H1 (cell line): Measurements from ENCODE around the gene MIA2. TPM values are rescaled to one million over a fixed set of nuclear protein-coding genes. Genes with fewer than 3 reads are reported as not detected.

Experiments
- CTCF ChIA-PET: fragments of 300-600 bp; sonication (Branson Sonifier 250); formaldehyde crosslinking; loops from one replicate; lab custom pipeline; 2021; ENCODE audit not compliant: partially characterized antibody; lab: Charles Lee
- POLR2A ChIA-PET: fragments of 300-600 bp; sonication (Branson Sonifier 250); formaldehyde crosslinking; loops from one replicate; lab custom pipeline; 2021; ENCODE audit warnings: inconsistent platforms; ENCODE audit not compliant: partially characterized antibody; lab: Charles Lee
- DNase-seq, 2 experiments: peaks; one replicate each; pipeline versions ENCODE4 v3.0.0 to v3.0.0-alpha.2; 2010 to 2022; ENCODE audit warnings: low spot score in 2 of 2, low read depth in 1 of 2, mixed read lengths in 1 of 2
- FAIRE-seq: peaks from 2 replicates; lab custom pipeline; 2011; peaks lifted over from hg19 to GRCh38; lab: Jason Lieb, UNC
- H2AFZ ChIP-seq: 2 replicates; pipeline ENCODE4 v1.8.1; 2012; ENCODE audit warnings: low read length, inconsistent platforms
- H2AK5ac ChIP-seq: 2 replicates; pipeline ENCODE4 v1.6.1; 2013; ENCODE audit warnings: low read depth, low read length
- H2BK120ac ChIP-seq: replicated peaks from 2 replicates; pipeline ENCODE3; 2013; ENCODE audit warnings: low read depth, low read length, inconsistent platforms
- H2BK12ac ChIP-seq: 2 replicates; pipeline ENCODE4 v1.6.1; 2013; ENCODE audit warnings: low read depth, low read length
- H2BK15ac ChIP-seq: 2 replicates; pipeline ENCODE4 v1.6.1; 2013; ENCODE audit warnings: low read length
- H2BK20ac ChIP-seq: 2 replicates; pipeline ENCODE4 v1.6.1; 2013; ENCODE audit warnings: low read length
- H2BK5ac ChIP-seq: 2 replicates; pipeline ENCODE4 v1.6.1; 2013; ENCODE audit warnings: low read depth, low read length
- H3K14ac ChIP-seq: 2 replicates; pipeline ENCODE4 v1.6.1; 2013; ENCODE audit warnings: inconsistent platforms; ENCODE audit not compliant: insufficient read length
- H3K18ac ChIP-seq: 2 replicates; pipeline ENCODE4 v1.6.1; 2013; ENCODE audit warnings: low read length; ENCODE audit errors: extremely low read depth
- H3K23ac ChIP-seq: 2 replicates; pipeline ENCODE4 v1.6.1; 2013; ENCODE audit warnings: inconsistent platforms; ENCODE audit not compliant: insufficient read length
- H3K23me2 ChIP-seq: 2 replicates; pipeline ENCODE4 v1.6.1; 2013; ENCODE audit warnings: low read depth, low read length
- H3K27ac ChIP-seq: 2 replicates; pipeline ENCODE4 v1.6.1; 2011; ENCODE audit warnings: low read depth, low read length, inconsistent platforms
- H3K27me3 ChIP-seq, 4 experiments: replicated peaks in 1 of 4; 1 replicate in 1 of 4; 2 replicates in 3 of 4; pipeline versions ENCODE4 v1.6.1 to v1.8.1; 2011 to 2013; ENCODE audit warnings: low read length in 3 of 4, mild to moderate bottlenecking in 3 of 4, inconsistent platforms in 2 of 4, mixed read lengths in 2 of 4, moderate library complexity in 1 of 4; ENCODE audit not compliant: control insufficient read depth in 3 of 4, insufficient read depth in 3 of 4; ENCODE audit errors: extremely low read depth in 1 of 4
- H3K36me3 ChIP-seq, 4 experiments: 2 replicates each; pipeline versions ENCODE4 v1.6.1 to v1.8.1; 2011 to 2013; ENCODE audit warnings: mild to moderate bottlenecking in 4 of 4, low read length in 3 of 4, moderate library complexity in 2 of 4, control low read depth in 1 of 4, inconsistent platforms in 1 of 4; ENCODE audit not compliant: insufficient read depth in 4 of 4, control insufficient read depth in 2 of 4
- H3K4ac ChIP-seq: replicated peaks from 2 replicates; pipeline ENCODE3; 2013; ENCODE audit warnings: low read length, low read depth, mixed read lengths, inconsistent platforms; ENCODE audit not compliant: insufficient read length
- H3K4me1 ChIP-seq, 4 experiments: replicated peaks in 1 of 4; 1 replicate in 1 of 4; 2 replicates in 3 of 4; pipeline versions ENCODE4 v1.6.1 to v1.8.1; 2011 to 2013; ENCODE audit warnings: low read length in 3 of 4, inconsistent platforms in 2 of 4, mixed read lengths in 1 of 4; ENCODE audit not compliant: insufficient read depth in 4 of 4, control insufficient read depth in 3 of 4
- H3K4me2 ChIP-seq, 2 experiments: 2 replicates each; pipeline versions ENCODE4 v1.6.1 to v1.8.1; 2011 to 2013; ENCODE audit warnings: low read depth in 2 of 2, low read length in 2 of 2, control low read depth in 1 of 2, inconsistent platforms in 1 of 2, mild to moderate bottlenecking in 1 of 2; ENCODE audit not compliant: insufficient read depth in 1 of 2
- H3K4me3 ChIP-seq, 4 experiments: fragments of 200-600, 300-600 bp in 1 of 4; sonication (generic), shearing (Covaris generic), sonication (Bioruptor Twin) in 1 of 4; 2 replicates each; pipeline versions ENCODE4 v1.5.1 to v1.8.1; 2011 to 2016; ENCODE audit warnings: low read length in 4 of 4, low read depth in 3 of 4, control low read depth in 2 of 4, inconsistent platforms in 2 of 4, mild to moderate bottlenecking in 2 of 4, mixed read lengths in 1 of 4, moderate library complexity in 1 of 4; ENCODE audit not compliant: insufficient read depth in 2 of 4; ENCODE audit errors: extremely low read depth in 1 of 4
- H3K56ac ChIP-seq: replicated peaks from 2 replicates; pipeline ENCODE3; 2013; ENCODE audit warnings: low read depth, mild to moderate bottlenecking, mixed read lengths, low read length, inconsistent platforms; ENCODE audit not compliant: insufficient read length
- H3K79me1 ChIP-seq: 2 replicates; pipeline ENCODE4 v1.6.1; 2013; ENCODE audit warnings: low read depth, low read length, control low read depth
- H3K79me2 ChIP-seq, 2 experiments: 2 replicates each; pipeline versions ENCODE4 v1.6.1 to v1.8.1; 2012 to 2013; ENCODE audit warnings: low read length in 2 of 2, mild to moderate bottlenecking in 2 of 2, inconsistent platforms in 1 of 2; ENCODE audit not compliant: insufficient read depth in 2 of 2, control insufficient read depth in 1 of 2
- H3K9ac ChIP-seq, 4 experiments: replicated peaks in 1 of 4; 1 replicate in 1 of 4; 2 replicates in 3 of 4; pipeline versions ENCODE4 v1.6.1 to v1.8.1; 2011 to 2013; ENCODE audit warnings: low read depth in 3 of 4, low read length in 3 of 4, control low read depth in 2 of 4, mild to moderate bottlenecking in 2 of 4, moderate library complexity in 2 of 4, inconsistent platforms in 1 of 4; ENCODE audit errors: extremely low read depth in 1 of 4
- H3K9me3 ChIP-seq, 2 experiments: 2 replicates each; pipeline versions ENCODE4 v1.6.1 to v1.8.1; 2012 to 2013; ENCODE audit warnings: mild to moderate bottlenecking in 2 of 2, moderate library complexity in 2 of 2, control low read depth in 1 of 2, inconsistent platforms in 1 of 2, low read depth in 1 of 2, low read length in 1 of 2, mixed read lengths in 1 of 2; ENCODE audit not compliant: insufficient read depth in 2 of 2
- H4K20me1 ChIP-seq, 2 experiments: replicated peaks in 1 of 2; 2 replicates each; pipeline versions ENCODE3 to v1.8.1; 2011 to 2013; ENCODE audit warnings: inconsistent platforms in 2 of 2, low read length in 2 of 2, mild to moderate bottlenecking in 1 of 2; ENCODE audit not compliant: insufficient read depth in 2 of 2, control insufficient read depth in 1 of 2
- H4K5ac ChIP-seq: 2 replicates; pipeline ENCODE4 v1.6.1; 2013; ENCODE audit warnings: low read length, low read depth, mixed read lengths, inconsistent platforms; ENCODE audit not compliant: insufficient read length
- H4K8ac ChIP-seq: 2 replicates; pipeline ENCODE4 v1.8.0; 2013; ENCODE audit warnings: mild to moderate bottlenecking, moderate library complexity, low read length, inconsistent platforms; ENCODE audit not compliant: insufficient read depth; ENCODE audit errors: extremely low read depth
- H4K91ac ChIP-seq: replicated peaks from 2 replicates; pipeline ENCODE3; 2013; ENCODE audit warnings: low read length, mixed read lengths, inconsistent platforms; ENCODE audit not compliant: insufficient read length
- BRCA1 ChIP-seq: IDR thresholded peaks from 2 replicates; pipeline ENCODE4 v1.6.1; 2012; ENCODE audit warnings: low read depth, low read length, improper control_type of control experiment
- CEBPB ChIP-seq: IDR thresholded peaks from 2 replicates; pipeline ENCODE4 v1.6.1; 2012; ENCODE audit warnings: low read depth, low read length
- CREB1 ChIP-seq: IDR thresholded peaks from 2 replicates; pipeline ENCODE4 v1.6.1; 2012; ENCODE audit warnings: inconsistent platforms
- GABPA ChIP-seq: IDR thresholded peaks from 2 replicates; pipeline ENCODE4 v1.6.1; 2011; ENCODE audit warnings: mild to moderate bottlenecking, low read length, moderate library complexity, borderline replicate concordance; ENCODE audit not compliant: insufficient read depth
- JUN ChIP-seq: IDR thresholded peaks from 2 replicates; pipeline ENCODE4 v1.6.1; 2011; ENCODE audit warnings: low read depth, mild to moderate bottlenecking, improper control_type of control experiment, low read length
- KDM4A ChIP-seq: IDR thresholded peaks from one replicate; pipeline ENCODE4 v1.7.1; 2012; ENCODE audit warnings: low read depth, mild to moderate bottlenecking, moderate library complexity, low read length, inconsistent platforms; ENCODE audit not compliant: severe bottlenecking
- NRF1 ChIP-seq: IDR thresholded peaks from 2 replicates; pipeline ENCODE4 v1.6.1; 2011; ENCODE audit warnings: mild to moderate bottlenecking, low read depth, low read length, improper control_type of control experiment
- POU5F1 ChIP-seq: IDR thresholded peaks from 2 replicates; pipeline ENCODE4 v1.6.1; 2011; ENCODE audit warnings: low read depth, mild to moderate bottlenecking, low read length, moderate library complexity
- RAD21 ChIP-seq, 2 experiments: IDR thresholded peaks in 1 of 2; conservative IDR thresholded peaks in 1 of 2; 2 replicates each; pipeline ENCODE4 v1.6.1; 2011; ENCODE audit warnings: low read depth in 2 of 2, low read length in 2 of 2, improper control_type of control experiment in 1 of 2, inconsistent platforms in 1 of 2, mild to moderate bottlenecking in 1 of 2, moderate library complexity in 1 of 2
- RXRA ChIP-seq: IDR thresholded peaks from 2 replicates; pipeline ENCODE4 v1.6.1; 2011; ENCODE audit warnings: low read depth, mild to moderate bottlenecking, low read length, moderate library complexity; ENCODE audit not compliant: insufficient read depth
- SIN3A ChIP-seq, 2 experiments: IDR thresholded peaks in 1 of 2; conservative IDR thresholded peaks in 1 of 2; 2 replicates each; pipeline ENCODE4 v1.6.1; 2011 to 2012; ENCODE audit warnings: low read length in 2 of 2, improper control_type of control experiment in 1 of 2, low read depth in 1 of 2, mild to moderate bottlenecking in 1 of 2
- SIX5 ChIP-seq: IDR thresholded peaks from 2 replicates; pipeline ENCODE4 v1.6.1; 2011; ENCODE audit warnings: mild to moderate bottlenecking, low read depth, low read length
- TAF7 ChIP-seq: optimal IDR thresholded peaks from 2 replicates; pipeline ENCODE3; 2011; ENCODE audit warnings: low read depth, mild to moderate bottlenecking, inconsistent platforms, low read length, moderate library complexity, borderline replicate concordance
- WGBS, 2 experiments: shearing (Covaris generic) in 1 of 2; methylation state at CpG; one replicate each; pipeline versions ENCODE4 v1.1.6 to v1.1.7; 2013 to 2015; ENCODE audit warnings: low lambda C conversion rate in 2 of 2, mixed read lengths in 2 of 2, inconsistent platforms in 1 of 2, low coverage in 1 of 2, missing lambda C conversion rate in 1 of 2; ENCODE audit not compliant: insufficient replicate concordance in 2 of 2, insufficient coverage in 1 of 2, insufficient read length in 1 of 2; ENCODE audit errors: extremely low coverage in 1 of 2, missing lambda C conversion rate in 1 of 2; 5-methylcytosine and 5-hydroxymethylcytosine counted together
- polyA plus RNA-seq, 7 experiments: library from polyadenylated mRNA; depleted of rRNA in 3 of 7; stranded (reverse) in 5 of 7; unstranded in 2 of 7; fragments of >200 nt in 5 of 7; fragments of 200-250 nt in 2 of 7; gene quantifications; 1 replicate in 5 of 7; 2 replicates in 1 of 7; 4 replicates in 1 of 7; pipeline versions ENCODE4 v1.2.1 to v1.2.3, GENCODE V29; 2011 to 2013; ENCODE audit warnings: missing spikeins in 2 of 7, mixed read lengths in 2 of 7
- total RNA-seq: library from RNA; stranded (reverse); fragmentation: NEBNext Ultra II Directional; extraction: Animal tissue kit (Norgen Biotek cat#: 25700); gene quantifications from 2 replicates; pipeline ENCODE4 v1.2.1, GENCODE V29; 2021

The MIA2 gene
- total and polyA plus RNA-seq, 2 of the 8 experiments (the other 6 are each of a cell fraction or from before 2014, with no cell fraction given), result 10.1 to 15.0 TPM

DNA sequence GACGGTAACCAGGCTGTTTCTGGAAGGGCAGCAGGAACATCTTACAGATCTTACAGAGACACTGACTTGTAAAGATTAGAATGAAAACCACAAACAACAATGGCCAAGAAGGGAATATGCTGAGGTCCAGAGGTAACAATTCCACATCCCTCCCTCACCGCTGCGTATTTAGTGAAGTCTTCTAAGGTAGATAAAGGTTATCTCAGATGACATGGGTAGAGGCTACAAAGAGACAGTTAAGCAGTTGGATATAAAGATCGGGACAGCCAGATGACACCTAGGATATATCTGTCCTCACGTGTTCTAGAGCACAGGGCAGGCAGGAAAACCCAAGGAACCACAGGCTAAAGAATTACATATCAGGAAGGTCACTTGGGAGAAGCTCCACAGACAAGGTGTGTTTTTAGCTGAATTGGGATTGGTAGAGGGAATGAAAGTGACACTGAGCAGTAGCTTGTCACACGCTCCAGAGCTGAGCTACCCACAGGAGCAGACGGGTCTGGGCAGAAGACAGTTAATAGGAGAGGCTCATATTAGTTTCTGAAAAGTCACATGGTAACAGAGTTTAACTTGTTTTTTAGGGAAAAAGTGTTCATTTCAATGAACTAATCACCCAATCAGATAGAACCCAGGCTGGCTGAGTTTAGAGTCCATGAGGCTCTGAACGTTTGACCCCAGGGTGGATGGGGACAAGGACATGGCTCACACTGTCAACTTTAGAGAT, 83.3 kb downstream of the MIA2 start:
- H4K5ac ChIP-seq, result no peak overlapping the region
- FAIRE-seq (no peak), DNase-seq (no peak)
- H3K56ac ChIP-seq, result no peak overlapping the region
- H3K14ac ChIP-seq, result no peak overlapping the region
- H3K79me2 ChIP-seq, result no peaks in the 10 kb centered on the region
- no peak overlapping the region for H2BK120ac ChIP-seq
- H3K79me1 ChIP-seq, result no peaks in the 10 kb centered on the region
- H3K23me2 ChIP-seq, result no peaks in the 10 kb centered on the region
- H3K4me2 ChIP-seq, result no peak overlapping the region
- H3K9me3 ChIP-seq, result no peaks in the 10 kb centered on the region
- H3K27ac ChIP-seq, result no peak overlapping the region
- no peak overlapping the region for H3K9ac ChIP-seq
- no peak overlapping the region for H3K4me3 ChIP-seq
- no peak overlapping the region for H2AFZ ChIP-seq
- peaks cover 0 to 5% (median 0%) of the 10 kb centered on the region in 4 experiments; a peak in 1 of 8 replicates for H3K36me3 ChIP-seq
- H2BK20ac ChIP-seq, result no peak overlapping the region
- H2BK5ac ChIP-seq, result no peak overlapping the region
- H4K91ac ChIP-seq, result no peak overlapping the region
- POLR2A ChIA-PET, result interaction anchor here (1.4 kb wide), 1 partner anchor 132 kb away, joined by 4 read pairs; no protein-coding TSS in a partner anchor
- 90% methylated on average over 8 of the region's 8 CpGs; no CpG with 5 or more reads in 1 of the 2 experiments for WGBS, 2 experiments
- no peak overlapping the region for H2AK5ac ChIP-seq
- CTCF ChIA-PET, result interaction anchor here (0.9 kb wide), 1 partner anchor 27 kb away, joined by 3 read pairs; no protein-coding TSS in a partner anchor
- no peak overlapping the region for H2BK12ac ChIP-seq
- no peak overlapping the region for H3K18ac ChIP-seq
- no peak overlapping the region for H3K23ac ChIP-seq
- no peak overlapping the region for H2BK15ac ChIP-seq
- no peak overlapping the region for H4K8ac ChIP-seq
- H4K20me1 ChIP-seq, result no peaks in the 10 kb centered on the region
- H3K27me3 ChIP-seq, result no peaks in the 10 kb centered on the region
- H3K4ac ChIP-seq, result no peak overlapping the region
- H3K4me1 ChIP-seq, result no peaks in the 10 kb centered on the region
- TF ChIP-seq SIN3A (conservative IDR thresholded peaks at IDR 0.05 in 1 of 2, IDR thresholded peaks at IDR 0.05 in 1 of 2; ENCODE audit: low read depth in 1 of 2, low read length in 2 of 2), result no peak
- TF ChIP-seq KDM4A, result no peak
- TF ChIP-seq GABPA, result no peak
- TF ChIP-seq CREB1, result no peak
- no peak for TF ChIP-seq CEBPB
- TF ChIP-seq TAF7, result no peak
- no peak for TF ChIP-seq POU5F1
- no peak for TF ChIP-seq NRF1
- no peak for TF ChIP-seq RAD21 (IDR thresholded peaks at IDR 0.05 in 1 of 2, conservative IDR thresholded peaks at IDR 0.05 in 1 of 2; ENCODE audit: low read depth in 2 of 2, low read length in 2 of 2)
- no peak for TF ChIP-seq SIX5
- no peak for TF ChIP-seq RXRA
- TF ChIP-seq BRCA1, result no peak
- TF ChIP-seq JUN, result no peak
